GM10266 (cell line): Measurements from ENCODE around the gene NUTF2.
A peak's percentile ranks its signal among the peaks of the same experiment; 100 is the strongest.

Source experiments
- DNase-seq: peaks from one replicate; pipeline ENCODE4 v3.0.0; 2012; ENCODE audit errors: extremely low spot score
- TF ChIP-seq, protein P1 (sequence below): IDR thresholded peaks from 2 replicates; pipeline ENCODE4 v1.5.1; 2012; ENCODE audit warnings: mild to moderate bottlenecking, low read depth; ENCODE audit not compliant: control insufficient read depth, insufficient read depth; ENCODE audit errors: missing control alignments

NUTF2 gene

DNA sequence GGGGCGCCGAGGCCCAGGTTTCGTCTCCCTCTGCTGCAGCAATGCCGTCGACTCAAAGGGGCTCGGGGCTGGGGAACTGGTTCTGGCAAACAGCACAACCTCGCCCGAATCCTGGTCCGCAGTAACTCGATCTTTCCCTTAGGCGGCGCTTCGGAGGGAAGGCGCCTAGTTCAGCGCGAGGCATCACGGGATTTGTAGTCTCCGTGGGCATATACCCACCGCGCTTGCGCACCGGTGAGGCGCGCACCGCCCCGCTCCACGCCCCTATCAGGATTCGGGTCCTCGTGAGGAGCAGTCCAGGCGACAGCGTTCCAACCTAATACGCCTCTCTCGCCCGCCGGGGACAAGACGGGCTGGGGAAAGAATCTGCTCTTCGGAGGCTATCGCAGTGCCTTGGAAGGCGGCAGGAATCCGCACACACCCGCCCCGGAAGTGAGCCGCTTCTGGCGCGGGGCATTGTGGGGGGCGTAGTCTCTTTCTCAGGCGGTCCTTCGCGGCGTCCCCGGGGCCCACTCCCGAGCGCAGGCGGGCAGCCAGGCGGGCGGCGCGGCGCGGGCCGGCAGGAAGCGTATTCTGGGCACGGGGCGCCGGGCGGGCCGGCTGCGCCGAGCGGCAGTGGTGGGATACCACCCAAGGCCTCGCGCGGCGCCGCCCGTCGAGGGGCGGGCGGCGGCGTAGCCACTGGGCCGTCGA is 4.8 kb upstream of the NUTF2 start, which contains the start of gene THAP11:
TSS of gene THAP11 (plus strand) at position 505 of the 693 bp plus-strand sequence. CDS start 235 bp downstream, outside the sequence.
- TF ChIP-seq, protein P1, sequence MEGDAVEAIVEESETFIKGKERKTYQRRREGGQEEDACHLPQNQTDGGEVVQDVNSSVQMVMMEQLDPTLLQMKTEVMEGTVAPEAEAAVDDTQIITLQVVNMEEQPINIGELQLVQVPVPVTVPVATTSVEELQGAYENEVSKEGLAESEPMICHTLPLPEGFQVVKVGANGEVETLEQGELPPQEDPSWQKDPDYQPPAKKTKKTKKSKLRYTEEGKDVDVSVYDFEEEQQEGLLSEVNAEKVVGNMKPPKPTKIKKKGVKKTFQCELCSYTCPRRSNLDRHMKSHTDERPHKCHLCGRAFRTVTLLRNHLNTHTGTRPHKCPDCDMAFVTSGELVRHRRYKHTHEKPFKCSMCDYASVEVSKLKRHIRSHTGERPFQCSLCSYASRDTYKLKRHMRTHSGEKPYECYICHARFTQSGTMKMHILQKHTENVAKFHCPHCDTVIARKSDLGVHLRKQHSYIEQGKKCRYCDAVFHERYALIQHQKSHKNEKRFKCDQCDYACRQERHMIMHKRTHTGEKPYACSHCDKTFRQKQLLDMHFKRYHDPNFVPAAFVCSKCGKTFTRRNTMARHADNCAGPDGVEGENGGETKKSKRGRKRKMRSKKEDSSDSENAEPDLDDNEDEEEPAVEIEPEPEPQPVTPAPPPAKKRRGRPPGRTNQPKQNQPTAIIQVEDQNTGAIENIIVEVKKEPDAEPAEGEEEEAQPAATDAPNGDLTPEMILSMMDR: peak; percentile 95
- DNase-seq: peak; percentile 95

DNA sequence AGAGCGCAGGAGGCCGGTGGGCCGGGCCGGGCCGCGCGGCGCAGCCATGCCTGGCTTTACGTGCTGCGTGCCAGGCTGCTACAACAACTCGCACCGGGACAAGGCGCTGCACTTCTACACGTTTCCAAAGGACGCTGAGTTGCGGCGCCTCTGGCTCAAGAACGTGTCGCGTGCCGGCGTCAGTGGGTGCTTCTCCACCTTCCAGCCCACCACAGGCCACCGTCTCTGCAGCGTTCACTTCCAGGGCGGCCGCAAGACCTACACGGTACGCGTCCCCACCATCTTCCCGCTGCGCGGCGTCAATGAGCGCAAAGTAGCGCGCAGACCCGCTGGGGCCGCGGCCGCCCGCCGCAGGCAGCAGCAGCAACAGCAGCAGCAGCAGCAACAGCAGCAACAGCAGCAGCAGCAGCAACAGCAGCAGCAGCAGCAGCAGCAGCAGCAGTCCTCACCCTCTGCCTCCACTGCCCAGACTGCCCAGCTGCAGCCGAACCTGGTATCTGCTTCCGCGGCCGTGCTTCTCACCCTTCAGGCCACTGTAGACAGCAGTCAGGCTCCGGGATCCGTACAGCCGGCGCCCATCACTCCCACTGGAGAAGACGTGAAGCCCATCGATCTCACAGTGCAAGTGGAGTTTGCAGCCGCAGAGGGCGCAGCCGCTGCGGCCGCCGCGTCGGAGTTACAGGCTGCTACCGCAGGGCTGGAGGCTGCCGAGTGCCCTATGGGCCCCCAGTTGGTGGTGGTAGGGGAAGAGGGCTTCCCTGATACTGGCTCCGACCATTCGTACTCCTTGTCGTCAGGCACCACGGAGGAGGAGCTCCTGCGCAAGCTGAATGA is 4.0 kb upstream of the NUTF2 start:
- peak; percentile 65 for DNase-seq
- TF ChIP-seq, protein P1: peak; percentile 50

DNA sequence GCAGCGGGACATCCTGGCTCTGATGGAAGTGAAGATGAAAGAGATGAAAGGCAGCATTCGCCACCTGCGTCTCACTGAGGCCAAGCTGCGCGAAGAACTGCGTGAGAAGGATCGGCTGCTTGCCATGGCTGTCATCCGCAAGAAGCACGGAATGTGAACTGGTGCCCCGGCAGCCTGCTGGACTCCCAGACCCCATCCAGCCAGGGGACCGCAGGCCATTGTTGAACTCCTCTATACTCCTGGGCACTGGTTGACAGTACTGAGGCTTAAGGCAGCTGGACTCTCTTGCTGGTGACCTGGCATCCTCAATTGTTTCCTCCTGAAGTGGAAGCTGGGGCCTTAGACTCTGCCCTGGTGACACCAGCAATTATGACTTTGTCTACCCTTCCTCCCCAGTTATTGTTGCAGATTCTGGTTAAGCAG is 3.4 kb upstream of the NUTF2 start:
- TF ChIP-seq, protein P1: no peak
- no peak for DNase-seq

DNA sequence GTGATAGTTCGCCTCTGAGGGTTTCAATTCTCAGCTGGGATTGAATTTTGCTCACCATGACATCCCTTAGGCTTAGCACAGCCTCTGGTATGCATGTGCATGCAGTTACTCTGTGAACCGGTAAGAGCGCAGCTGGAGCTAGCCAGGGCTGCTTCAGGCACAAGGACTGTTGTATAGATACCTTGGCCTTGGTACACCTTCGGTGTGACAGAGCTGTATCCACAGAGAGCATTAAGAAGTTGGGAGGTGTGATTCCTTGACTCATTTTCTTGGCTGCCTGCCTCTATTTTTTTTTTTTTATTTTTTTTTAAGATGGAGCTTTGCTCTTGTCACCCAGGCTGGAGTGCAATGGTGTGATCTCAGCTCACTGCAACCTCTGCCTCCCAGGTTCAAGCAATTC is 2.2 kb upstream of the NUTF2 start:
- no peak for DNase-seq
- TF ChIP-seq, protein P1: no peak

DNA sequence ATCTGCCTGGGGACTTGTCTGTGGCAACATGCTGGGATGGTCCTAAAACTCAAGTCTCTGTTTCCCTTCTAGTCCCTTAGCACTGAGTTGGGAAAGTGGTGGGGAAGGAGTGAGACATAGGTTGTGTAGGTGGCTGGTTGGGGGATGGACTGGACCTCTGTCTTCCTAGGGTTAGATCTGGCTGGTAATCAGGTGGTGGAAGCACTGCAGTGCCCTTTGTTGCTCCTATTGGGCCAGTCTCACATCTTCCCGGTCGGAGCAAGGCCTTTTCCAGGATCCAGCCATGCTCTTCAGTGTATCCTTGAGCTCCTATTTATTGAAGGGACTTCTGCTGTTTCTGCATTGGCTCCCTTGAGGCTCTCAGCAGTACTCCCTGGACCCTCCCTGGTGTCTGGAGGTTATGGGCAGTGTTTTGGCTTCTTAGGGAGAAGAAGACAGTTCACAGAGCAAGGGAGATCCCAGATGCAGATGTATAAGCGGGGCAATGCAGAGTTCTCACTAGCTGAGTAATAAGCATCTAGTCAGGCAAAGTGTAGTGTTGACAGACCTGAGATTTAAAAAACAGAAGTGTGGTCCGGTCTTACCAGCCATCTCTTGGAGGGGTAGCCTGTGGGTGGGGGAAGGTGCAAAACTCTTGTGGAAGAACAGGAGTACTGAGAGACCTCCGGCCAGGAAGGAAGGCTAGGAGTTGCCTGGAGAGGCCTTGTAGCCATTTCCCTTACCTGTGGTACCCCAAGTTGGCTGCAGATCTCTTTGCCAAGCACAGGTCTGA is 1.3 kb upstream of the NUTF2 start:
- TF ChIP-seq, protein P1: no peak
- peak; percentile 33 for DNase-seq

DNA sequence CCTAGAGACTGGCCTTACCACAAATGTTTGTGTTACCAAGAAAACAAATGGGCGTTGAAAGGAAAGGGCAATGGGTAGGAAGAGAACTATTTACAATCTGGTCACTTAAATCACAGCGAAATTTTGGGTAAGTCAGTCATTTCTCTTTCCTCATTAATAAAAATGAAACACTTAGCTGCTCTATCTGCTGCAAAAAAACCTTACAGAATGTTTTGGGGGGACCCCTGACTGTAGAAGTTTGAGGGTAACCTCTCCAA is 742 bp upstream of the NUTF2 start:
- no peak for DNase-seq
- TF ChIP-seq, protein P1: no peak
